HEK293 (cell line): Measurements from ENCODE around the gene BMP2.

Experiments
- CTCF ChIA-PET: fragments of 350-600 bp; formaldehyde crosslinking; extraction: SDS; loops from one replicate; lab custom pipeline; 2021; ENCODE audit warnings: antibody characterized with exemption; lab: Yijun Ruan, JAX
- POLR2A ChIA-PET: fragments of 300-600 bp; formaldehyde crosslinking; extraction: SDS; loops from one replicate; lab custom pipeline; 2020; ENCODE audit warnings: antibody characterized with exemption, inconsistent platforms; lab: Yijun Ruan, JAX
- H3K27ac ChIP-seq: fragments of 200-500 bp; sonication (Bioruptor generic); 2 replicates; pipeline ENCODE4 v1.5.1; 2014; ENCODE audit warnings: low read depth, low read length, control low read depth, inconsistent platforms; ENCODE audit errors: extremely low read depth
- H3K36me3 ChIP-seq, 2 experiments: fragments of 200-500 bp in 1 of 2; sonication (Bioruptor generic) in 1 of 2; 1 replicate in 1 of 2; 2 replicates in 1 of 2; pipeline ENCODE4 v1.5.1; 2014 to 2017; ENCODE audit warnings: inconsistent platforms in 2 of 2, low read length in 2 of 2; ENCODE audit not compliant: control insufficient read depth in 2 of 2, insufficient read depth in 1 of 2
- H3K4me1 ChIP-seq: fragments of 200-500 bp; sonication (Bioruptor generic); 2 replicates; pipeline ENCODE4 v1.5.1; 2014; ENCODE audit warnings: mild to moderate bottlenecking, low read length, inconsistent platforms; ENCODE audit not compliant: control insufficient read depth, insufficient read depth
- H3K4me3 ChIP-seq: 2 replicates; pipeline ENCODE4 v1.5.1; 2011; ENCODE audit warnings: low read depth, mild to moderate bottlenecking, control low read depth, low read length, moderate library complexity
- H3K9me3 ChIP-seq: fragments of 200-500 bp; sonication (Bioruptor generic); 2 replicates; pipeline ENCODE4 v1.5.1; 2014; ENCODE audit warnings: low read depth, low read length, inconsistent platforms; ENCODE audit not compliant: control insufficient read depth, insufficient read depth
- MZF1 ChIP-seq: fragments of 450-650 bp; formaldehyde crosslinking; IDR thresholded peaks from 2 replicates; pipeline ENCODE4 v1.5.1; 2017; ENCODE audit warnings: missing biosample characterization, missing genetic modification characterization, borderline replicate concordance
- PRDM6 ChIP-seq: fragments of 450-650 bp; formaldehyde crosslinking; IDR thresholded peaks from 2 replicates; pipeline ENCODE4 v1.5.1; 2017; ENCODE audit warnings: missing biosample characterization, missing genetic modification characterization
- ZBTB49 ChIP-seq: fragments of 450-650 bp; formaldehyde crosslinking; IDR thresholded peaks from 2 replicates; pipeline ENCODE4 v1.5.1; 2016; ENCODE audit warnings: missing biosample characterization, missing genetic modification characterization, low read depth
- ZBTB8A ChIP-seq: fragments of 450-650 bp; formaldehyde crosslinking; IDR thresholded peaks from 2 replicates; pipeline ENCODE4 v1.5.1; 2016; ENCODE audit warnings: missing biosample characterization, missing genetic modification characterization
- ZNF121 ChIP-seq: fragments of 450-650 bp; formaldehyde crosslinking; IDR thresholded peaks from 2 replicates; pipeline ENCODE4 v1.5.1; 2016; ENCODE audit warnings: missing biosample characterization, missing genetic modification characterization
- ZNF23 ChIP-seq: fragments of 450-650 bp; formaldehyde crosslinking; IDR thresholded peaks from 2 replicates; pipeline ENCODE4 v1.5.1; 2016; ENCODE audit warnings: missing biosample characterization, missing genetic modification characterization, borderline replicate concordance
- ZNF292 ChIP-seq: fragments of 450-650 bp; formaldehyde crosslinking; IDR thresholded peaks from 2 replicates; pipeline ENCODE4 v1.5.1; 2016; ENCODE audit warnings: low read depth, missing biosample characterization, missing genetic modification characterization, borderline replicate concordance
- ZNF488 ChIP-seq: fragments of 450-650 bp; formaldehyde crosslinking; IDR thresholded peaks from 2 replicates; pipeline ENCODE4 v1.5.1; 2016; ENCODE audit warnings: missing biosample characterization, missing genetic modification characterization
- ZNF521 ChIP-seq: fragments of 450-650 bp; formaldehyde crosslinking; IDR thresholded peaks from 2 replicates; pipeline ENCODE4 v1.5.1; 2017; ENCODE audit warnings: missing biosample characterization, mild to moderate bottlenecking, missing genetic modification characterization
- ZNF580 ChIP-seq: fragments of 450-650 bp; formaldehyde crosslinking; IDR thresholded peaks from 2 replicates; pipeline ENCODE4 v1.5.1; 2016; ENCODE audit warnings: missing biosample characterization, missing genetic modification characterization
- ZNF645 ChIP-seq: fragments of 450-650 bp; formaldehyde crosslinking; IDR thresholded peaks from 2 replicates; pipeline ENCODE4; 2016; ENCODE audit warnings: missing biosample characterization, missing genetic modification characterization
- ZNF704 ChIP-seq: fragments of 450-650 bp; formaldehyde crosslinking; IDR thresholded peaks from 2 replicates; pipeline ENCODE4 v1.5.1; 2016; ENCODE audit warnings: missing biosample characterization, missing genetic modification characterization
- ZNF768 ChIP-seq: fragments of 450-650 bp; formaldehyde crosslinking; IDR thresholded peaks from 2 replicates; pipeline ENCODE4 v1.5.1; 2018; ENCODE audit warnings: missing biosample characterization, mild to moderate bottlenecking, missing genetic modification characterization
- ZNF791 ChIP-seq: fragments of 450-650 bp; formaldehyde crosslinking; IDR thresholded peaks from 2 replicates; pipeline ENCODE4 v1.5.1; 2016; ENCODE audit warnings: missing biosample characterization, missing genetic modification characterization
- ZSCAN18 ChIP-seq: fragments of 450-650 bp; formaldehyde crosslinking; IDR thresholded peaks from 2 replicates; pipeline ENCODE4 v1.5.1; 2016; ENCODE audit warnings: missing biosample characterization, missing genetic modification characterization

Gene BMP2

GRCh38 chr20:6733965-6734364 is 33.5 kb upstream of the BMP2 start:
- no peak overlapping the region for H3K27ac ChIP-seq
- TF ChIP-seq ZSCAN18, result no peak
- no peak for TF ChIP-seq ZNF580 (tag by site-specific recombination)
- no peak for TF ChIP-seq MZF1 (tag by site-specific recombination)
- TF ChIP-seq, all 188 proteins: peak for 0
- Histone ChIP-seq H3K36me3 (no peaks in the 10 kb centered on the region), H3K9me3 (no peaks in the 10 kb centered on the region), H3K4me3 (no peak overlapping the region), H3K4me1 (no peaks in the 10 kb centered on the region)
- ChIA-PET CTCF (no interaction called here), POLR2A (no interaction called here)

GRCh38 chr20:6735942-6736845 is 31.3 kb upstream of the BMP2 start:
- ChIA-PET CTCF (interaction anchor here (1.0 to 1.6 kb wide), 2 partner anchors 30 to 99 kb away, joined by 3 to 4 read pairs; no protein-coding TSS in a partner anchor), POLR2A (interaction anchor here (0.9 kb wide), 1 partner anchor 86 kb away, joined by 3 read pairs; no protein-coding TSS in a partner anchor)
- Histone ChIP-seq H3K36me3 (no peaks in the 10 kb centered on the region), H3K9me3 (no peaks in the 10 kb centered on the region), H3K27ac (no peak overlapping the region), H3K4me3 (no peak overlapping the region), H3K4me1 (no peaks in the 10 kb centered on the region)
- TF ChIP-seq ZNF704 (tag by site-specific recombination), result no peak
- no peak for TF ChIP-seq ZBTB49 (tag by site-specific recombination)
- no peak for TF ChIP-seq ZNF521 (tag by site-specific recombination)
- no peak for TF ChIP-seq ZNF645 (tag by site-specific recombination)
- no peak for TF ChIP-seq ZBTB8A (tag by site-specific recombination)
- no peak for TF ChIP-seq ZNF23 (tag by site-specific recombination)
- no peak for TF ChIP-seq PRDM6 (tag by site-specific recombination)
- no peak for TF ChIP-seq ZNF791 (tag by site-specific recombination)
- TF ChIP-seq ZNF121, result no peak
- TF ChIP-seq ZNF768 (tag by site-specific recombination), result no peak
- TF ChIP-seq ZNF292 (tag by site-specific recombination), result no peak
- TF ChIP-seq ZNF488 (tag by site-specific recombination), result no peak
